GM03348 (cell line): Measurements from ENCODE around the gene C17orf113.
"Not testable (repeated sequence)": the region's sequence is repeated elsewhere in the genome, so short reads cannot be mapped to it uniquely, and the experiment has no call there.

Experiments
- DNase-seq: peaks from one replicate; pipeline ENCODE4 v3.0.0; 2012; ENCODE audit warnings: low spot score

The C17orf113 gene

GRCh38 chr17:42016411-42016831, 34.0 kb downstream of the C17orf113 start:
- peak; percentile 32 for DNase-seq

GRCh38 chr17:42013740-42014139, 36.7 kb downstream of the C17orf113 start:
- DNase-seq: not testable (repeated sequence)

- not testable (repeated sequence) for DNase-seq
Measured at GRCh38 chr17:42012363-42012762, 38.0 kb downstream of the C17orf113 start.

GRCh38 chr17:42010898-42011516, 39.4 kb downstream of the C17orf113 start:
- DNase-seq: peak; percentile 56

- not testable (repeated sequence) for DNase-seq
Measured at GRCh38 chr17:42010266-42010680, 40.1 kb downstream of the C17orf113 start.

- DNase-seq: no peak
Measured at GRCh38 chr17:42009170-42009569, 41.2 kb downstream of the C17orf113 start.

GRCh38 chr17:42005166-42005565, 45.2 kb downstream of the C17orf113 start:
- no peak for DNase-seq

DNA sequence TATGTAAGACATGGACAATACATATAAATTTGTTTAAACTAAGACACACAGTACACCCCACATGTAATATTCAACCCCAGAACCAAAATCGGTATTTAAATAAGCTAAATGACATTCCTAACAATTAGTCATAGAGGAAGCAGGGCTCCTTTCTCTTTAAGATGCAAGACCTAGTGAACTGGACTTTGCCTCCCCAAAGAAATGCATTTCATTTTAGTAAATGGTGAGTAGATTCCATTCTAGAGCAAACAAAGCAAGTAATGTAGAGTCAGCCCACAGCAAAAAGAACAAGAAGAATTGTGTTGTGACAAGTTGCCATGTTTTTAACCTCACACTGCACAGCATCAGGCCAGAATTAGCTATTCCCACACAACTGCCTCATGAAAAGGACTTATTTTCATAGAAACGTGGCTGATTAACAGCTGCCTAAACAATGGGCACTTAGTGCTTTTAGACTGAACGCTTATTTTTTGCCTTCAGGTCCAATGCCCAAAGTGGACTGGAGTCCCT, 47.6 kb downstream of the C17orf113 start:
- DNase-seq: no peak

DNA sequence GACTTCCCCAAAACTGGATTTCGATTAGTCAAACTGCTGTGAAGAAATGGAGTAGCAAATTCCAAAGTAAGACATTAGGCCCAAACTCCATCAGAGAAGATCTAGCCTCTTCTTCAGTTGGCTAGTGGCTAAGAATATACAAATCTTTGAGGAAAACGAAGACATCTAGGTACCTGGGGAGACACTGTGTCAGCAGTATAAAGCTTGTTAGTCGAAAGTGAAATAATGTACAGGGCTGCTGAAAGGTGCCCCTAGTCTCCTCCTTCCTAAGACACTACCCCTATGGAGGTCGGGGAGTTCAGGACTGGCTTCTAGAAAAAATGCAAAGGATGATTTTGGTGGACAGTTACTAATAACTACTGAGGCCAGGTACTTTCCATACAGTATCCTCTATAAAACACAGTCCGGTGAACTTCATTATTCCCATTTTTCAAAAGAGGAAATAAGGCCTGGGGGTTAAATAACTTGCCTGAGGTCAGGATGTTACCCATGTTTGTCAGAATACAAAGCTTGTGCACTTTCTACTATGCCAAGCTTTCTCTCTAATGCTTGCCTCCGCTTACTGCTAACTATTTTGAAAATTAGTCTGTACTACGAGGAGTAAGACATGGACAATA, 48.1 kb downstream of the C17orf113 start:
- no peak for DNase-seq

DNA sequence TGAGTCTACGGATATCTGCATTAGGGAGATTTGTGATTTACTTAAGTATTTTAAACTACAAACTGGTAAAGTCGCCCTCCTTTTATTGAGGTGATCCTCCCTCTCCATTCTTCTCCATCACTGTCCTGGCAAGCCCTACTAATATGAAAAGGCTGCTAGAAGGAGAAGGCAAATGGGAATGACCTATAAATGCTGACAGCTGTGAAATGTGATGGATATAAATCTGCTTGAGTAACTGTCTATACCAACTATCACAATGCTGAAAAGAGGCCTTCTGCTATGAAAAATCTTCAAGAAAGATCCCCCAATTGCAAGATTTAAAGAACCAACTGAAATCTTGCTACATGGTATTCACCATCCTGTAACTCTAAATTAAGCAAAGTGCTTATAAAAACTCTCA, 48.7 kb downstream of the C17orf113 start:
- DNase-seq: no peak

- no peak for DNase-seq
Measured at GRCh38 chr17:42000413-42001133, 49.8 kb downstream of the C17orf113 start.

- no peak for DNase-seq
Measured at GRCh38 chr17:41998497-41998896, 51.9 kb downstream of the C17orf113 start.

GRCh38 chr17:41996855-41997164, 53.6 kb downstream of the C17orf113 start:
- no peak for DNase-seq

GRCh38 chr17:41992576-41992975, 57.8 kb downstream of the C17orf113 start:
- no peak for DNase-seq

GRCh38 chr17:41989702-41990419, 60.5 kb downstream of the C17orf113 start:
- no peak for DNase-seq

GRCh38 chr17:41988418-41988817, 62.0 kb downstream of the C17orf113 start:
- no peak for DNase-seq
